ENCODE data around the gene DMAC1.

The DMAC1 gene

GRCh38 chr9:7799944-7800285 lies 337 bp upstream of the DMAC1 start:
- Histone ChIP-seq H3K9me2 (replicated peaks; ENCODE audit: low read depth, low read length) (no peaks in the 10 kb centered on the region), H4K20me1 (ENCODE audit: insufficient read depth, low read length, poor library complexity, severe bottlenecking) (peaks cover 16% of the 10 kb centered on the region), H3K4me1 (ENCODE audit: insufficient read depth, low read length, poor library complexity, severe bottlenecking) (peaks cover 25% of the 10 kb centered on the region), H3K27me3 (ENCODE audit: insufficient read depth, low read length, poor library complexity, severe bottlenecking) (no peaks in the 10 kb centered on the region), H3K4me2 (ENCODE audit: low read depth, low read length, poor library complexity, severe bottlenecking) (peak overlapping the region; percentile 72), H3K4me3 (ENCODE audit: low read length, poor library complexity, severe bottlenecking) (peak overlapping the region; percentile 68), H3K9me3 (ENCODE audit: insufficient read depth, low read depth, low read length) (no peaks in the 10 kb centered on the region), H2AFZ (ENCODE audit: low read length) (peak overlapping the region; percentile 87), H3K79me2 (ENCODE audit: insufficient read depth, low read length) (peaks cover 25% of the 10 kb centered on the region), H3K9ac (ENCODE audit: low read depth, low read length, poor library complexity, severe bottlenecking) (peak overlapping the region; percentile 47), H3K36me3 (ENCODE audit: insufficient read depth, low read length) (no peaks in the 10 kb centered on the region), H3F3A (ENCODE audit: low read depth) (no peaks in the 10 kb centered on the region)
- no peak for TF ChIP-seq CTCF (conservative IDR thresholded peaks at IDR 0.05; ENCODE audit: low read length)
- TF ChIP-seq EZH2phosphoT487 (IDR thresholded peaks at IDR 0.05; ENCODE audit: borderline replicate concordance): no peak

- TF ChIP-seq CTCF (conservative IDR thresholded peaks at IDR 0.05; ENCODE audit: low read length) (no peak), EZH2phosphoT487 (IDR thresholded peaks at IDR 0.05; ENCODE audit: borderline replicate concordance) (no peak)
- Histone ChIP-seq H3K9ac (ENCODE audit: low read depth, low read length, poor library complexity, severe bottlenecking) (no peak overlapping the region), H2AFZ (ENCODE audit: low read length) (no peak overlapping the region), H3K36me3 (ENCODE audit: insufficient read depth, low read length) (no peaks in the 10 kb centered on the region), H4K20me1 (ENCODE audit: insufficient read depth, low read length, poor library complexity, severe bottlenecking) (peaks cover 16% of the 10 kb centered on the region), H3K4me1 (ENCODE audit: insufficient read depth, low read length, poor library complexity, severe bottlenecking) (peaks cover 25% of the 10 kb centered on the region), H3K27me3 (ENCODE audit: insufficient read depth, low read length, poor library complexity, severe bottlenecking) (no peaks in the 10 kb centered on the region), H3F3A (ENCODE audit: low read depth) (no peaks in the 10 kb centered on the region), H3K79me2 (ENCODE audit: insufficient read depth, low read length) (peaks cover 21% of the 10 kb centered on the region), H3K4me2 (ENCODE audit: low read depth, low read length, poor library complexity, severe bottlenecking) (no peak overlapping the region), H3K9me3 (ENCODE audit: insufficient read depth, low read depth, low read length) (no peaks in the 10 kb centered on the region), H3K9me2 (replicated peaks; ENCODE audit: low read depth, low read length) (no peaks in the 10 kb centered on the region), H3K4me3 (ENCODE audit: low read length, poor library complexity, severe bottlenecking) (no peak overlapping the region)
Observed at GRCh38 chr9:7794196-7794595, 5.4 kb downstream of the DMAC1 start.

GRCh38 chr9:7791394-7791793 lies 8.2 kb downstream of the DMAC1 start:
- H3K4me2 ChIP-seq (ENCODE audit: low read depth, low read length, poor library complexity, severe bottlenecking): no peak overlapping the region
- no peak overlapping the region for H3K9ac ChIP-seq (ENCODE audit: low read depth, low read length, poor library complexity, severe bottlenecking)
- H2AFZ ChIP-seq (ENCODE audit: low read length): no peak overlapping the region
- no peak overlapping the region for H3K4me3 ChIP-seq (ENCODE audit: low read length, poor library complexity, severe bottlenecking)
- H3K27me3 ChIP-seq (ENCODE audit: insufficient read depth, low read length, poor library complexity, severe bottlenecking): no peaks in the 10 kb centered on the region
- no peaks in the 10 kb centered on the region for H3K9me2 ChIP-seq (replicated peaks; ENCODE audit: low read depth, low read length)
- H4K20me1 ChIP-seq (ENCODE audit: insufficient read depth, low read length, poor library complexity, severe bottlenecking): peaks cover under 1% of the 10 kb centered on the region
- peaks cover 2% of the 10 kb centered on the region for H3K4me1 ChIP-seq (ENCODE audit: insufficient read depth, low read length, poor library complexity, severe bottlenecking)
- no peaks in the 10 kb centered on the region for H3K36me3 ChIP-seq (ENCODE audit: insufficient read depth, low read length)
- TF ChIP-seq CTCF (conservative IDR thresholded peaks at IDR 0.05; ENCODE audit: low read length): no peak
- no peaks in the 10 kb centered on the region; the same call in 1 of the 2 replicates for H3K79me2 ChIP-seq (ENCODE audit: insufficient read depth, low read length)
- no peaks in the 10 kb centered on the region for H3F3A ChIP-seq (ENCODE audit: low read depth)
- no peaks in the 10 kb centered on the region for H3K9me3 ChIP-seq (ENCODE audit: insufficient read depth, low read depth, low read length)

Data from Loucy (cell line).